ENCODE results near the gene FBN1. TPM values are rescaled to one million over a fixed set of nuclear protein-coding genes. Genes with fewer than 3 reads are reported as not detected.

FBN1 gene
- total and polyA plus RNA-seq, 2 experiments from 2014 or later, result 1.9 to 3.8 TPM

DNA sequence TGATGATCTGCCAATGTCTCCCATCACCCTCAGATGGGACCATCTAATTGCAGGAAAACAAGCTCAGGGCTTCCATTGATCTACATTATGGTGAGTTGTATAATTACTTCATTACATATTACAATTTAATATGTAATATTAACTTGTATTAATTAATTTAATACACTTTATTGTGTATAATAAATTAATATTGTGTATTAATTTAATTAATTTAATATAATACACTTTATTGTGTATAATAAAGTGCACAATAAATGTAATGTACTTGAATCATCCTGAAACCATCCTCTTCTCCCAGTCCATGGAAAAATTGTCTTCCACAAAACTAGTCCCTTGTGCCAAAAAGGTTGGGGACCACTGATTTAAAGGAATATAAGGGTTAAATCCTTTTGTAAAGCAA, 123.4 kb downstream of the FBN1 start:
- H3K4me1 Mint-ChIP-seq, result peaks cover 5% of the 10 kb centered on the region; the same call in 1 of the 3 replicates
- Histone ChIP-seq H3K4me2 (no peak overlapping the region), H2AFZ (no peak overlapping the region), H4K20me1 (replicated peaks; ENCODE audit: insufficient read depth) (no peaks in the 10 kb centered on the region), H3K4me1 (ENCODE audit: insufficient read depth) (no peaks in the 10 kb centered on the region), H3K27ac (ENCODE audit: low read depth) (no peak overlapping the region), H3K79me2 (replicated peaks; ENCODE audit: insufficient read depth) (no peaks in the 10 kb centered on the region), H3K4me3 (no peak overlapping the region), H3K9me2 (ENCODE audit: insufficient read depth) (no peaks in the 10 kb centered on the region; the same call in 1 of the 2 replicates), H3F3A (replicated peaks; ENCODE audit: low read depth) (no peaks in the 10 kb centered on the region), H3K36me3 (ENCODE audit: insufficient read depth) (no peaks in the 10 kb centered on the region), H3K27me3 (ENCODE audit: insufficient read depth) (no peaks in the 10 kb centered on the region)
- no peak overlapping the region for H3K4me3 Mint-ChIP-seq
- TF ChIP-seq, protein P1, sequence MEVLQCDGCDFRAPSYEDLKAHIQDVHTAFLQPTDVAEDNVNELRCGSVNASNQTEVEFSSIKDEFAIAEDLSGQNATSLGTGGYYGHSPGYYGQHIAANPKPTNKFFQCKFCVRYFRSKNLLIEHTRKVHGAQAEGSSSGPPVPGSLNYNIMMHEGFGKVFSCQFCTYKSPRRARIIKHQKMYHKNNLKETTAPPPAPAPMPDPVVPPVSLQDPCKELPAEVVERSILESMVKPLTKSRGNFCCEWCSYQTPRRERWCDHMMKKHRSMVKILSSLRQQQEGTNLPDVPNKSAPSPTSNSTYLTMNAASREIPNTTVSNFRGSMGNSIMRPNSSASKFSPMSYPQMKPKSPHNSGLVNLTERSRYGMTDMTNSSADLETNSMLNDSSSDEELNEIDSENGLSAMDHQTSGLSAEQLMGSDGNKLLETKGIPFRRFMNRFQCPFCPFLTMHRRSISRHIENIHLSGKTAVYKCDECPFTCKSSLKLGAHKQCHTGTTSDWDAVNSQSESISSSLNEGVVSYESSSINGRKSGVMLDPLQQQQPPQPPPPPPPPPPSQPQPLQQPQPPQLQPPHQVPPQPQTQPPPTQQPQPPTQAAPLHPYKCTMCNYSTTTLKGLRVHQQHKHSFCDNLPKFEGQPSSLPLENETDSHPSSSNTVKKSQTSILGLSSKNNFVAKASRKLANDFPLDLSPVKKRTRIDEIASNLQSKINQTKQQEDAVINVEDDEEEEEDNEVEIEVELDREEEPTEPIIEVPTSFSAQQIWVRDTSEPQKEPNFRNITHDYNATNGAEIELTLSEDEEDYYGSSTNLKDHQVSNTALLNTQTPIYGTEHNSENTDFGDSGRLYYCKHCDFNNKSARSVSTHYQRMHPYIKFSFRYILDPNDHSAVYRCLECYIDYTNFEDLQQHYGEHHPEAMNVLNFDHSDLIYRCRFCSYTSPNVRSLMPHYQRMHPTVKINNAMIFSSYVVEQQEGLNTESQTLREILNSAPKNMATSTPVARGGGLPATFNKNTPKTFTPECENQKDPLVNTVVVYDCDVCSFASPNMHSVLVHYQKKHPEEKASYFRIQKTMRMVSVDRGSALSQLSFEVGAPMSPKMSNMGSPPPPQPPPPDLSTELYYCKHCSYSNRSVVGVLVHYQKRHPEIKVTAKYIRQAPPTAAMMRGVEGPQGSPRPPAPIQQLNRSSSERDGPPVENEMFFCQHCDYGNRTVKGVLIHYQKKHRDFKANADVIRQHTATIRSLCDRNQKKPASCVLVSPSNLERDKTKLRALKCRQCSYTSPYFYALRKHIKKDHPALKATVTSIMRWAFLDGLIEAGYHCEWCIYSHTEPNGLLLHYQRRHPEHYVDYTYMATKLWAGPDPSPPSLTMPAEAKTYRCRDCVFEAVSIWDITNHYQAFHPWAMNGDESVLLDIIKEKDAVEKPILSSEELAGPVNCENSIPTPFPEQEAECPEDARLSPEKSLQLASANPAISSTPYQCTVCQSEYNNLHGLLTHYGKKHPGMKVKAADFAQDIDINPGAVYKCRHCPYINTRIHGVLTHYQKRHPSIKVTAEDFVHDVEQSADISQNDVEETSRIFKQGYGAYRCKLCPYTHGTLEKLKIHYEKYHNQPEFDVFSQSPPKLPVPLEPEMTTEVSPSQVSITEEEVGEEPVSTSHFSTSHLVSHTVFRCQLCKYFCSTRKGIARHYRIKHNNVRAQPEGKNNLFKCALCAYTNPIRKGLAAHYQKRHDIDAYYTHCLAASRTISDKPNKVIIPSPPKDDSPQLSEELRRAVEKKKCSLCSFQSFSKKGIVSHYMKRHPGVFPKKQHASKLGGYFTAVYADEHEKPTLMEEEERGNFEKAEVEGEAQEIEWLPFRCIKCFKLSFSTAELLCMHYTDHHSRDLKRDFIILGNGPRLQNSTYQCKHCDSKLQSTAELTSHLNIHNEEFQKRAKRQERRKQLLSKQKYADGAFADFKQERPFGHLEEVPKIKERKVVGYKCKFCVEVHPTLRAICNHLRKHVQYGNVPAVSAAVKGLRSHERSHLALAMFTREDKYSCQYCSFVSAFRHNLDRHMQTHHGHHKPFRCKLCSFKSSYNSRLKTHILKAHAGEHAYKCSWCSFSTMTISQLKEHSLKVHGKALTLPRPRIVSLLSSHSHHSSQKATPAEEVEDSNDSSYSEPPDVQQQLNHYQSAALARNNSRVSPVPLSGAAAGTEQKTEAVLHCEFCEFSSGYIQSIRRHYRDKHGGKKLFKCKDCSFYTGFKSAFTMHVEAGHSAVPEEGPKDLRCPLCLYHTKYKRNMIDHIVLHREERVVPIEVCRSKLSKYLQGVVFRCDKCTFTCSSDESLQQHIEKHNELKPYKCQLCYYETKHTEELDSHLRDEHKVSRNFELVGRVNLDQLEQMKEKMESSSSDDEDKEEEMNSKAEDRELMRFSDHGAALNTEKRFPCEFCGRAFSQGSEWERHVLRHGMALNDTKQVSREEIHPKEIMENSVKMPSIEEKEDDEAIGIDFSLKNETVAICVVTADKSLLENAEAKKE (CRISPR knock-in tag; IDR thresholded peaks at IDR 0.05), result no peak
- TF ChIP-seq EZH2phosphoT487 (IDR thresholded peaks at IDR 0.05; ENCODE audit: unreplicated experiment) (no peak), ZNF331 (CRISPR knock-in tag; IDR thresholded peaks at IDR 0.05; ENCODE audit: low read depth) (no peak), ZNF114 (CRISPR knock-in tag; IDR thresholded peaks at IDR 0.05) (no peak), POLR2AphosphoS5 (IDR thresholded peaks at IDR 0.05; ENCODE audit: low read depth) (no peak), NANOG (IDR thresholded peaks at IDR 0.05; ENCODE audit: borderline replicate concordance) (no peak), STAT1 (IDR thresholded peaks at IDR 0.05; ENCODE audit: unreplicated experiment) (no peak), CREB1 (CRISPR knock-in tag; IDR thresholded peaks at IDR 0.05; ENCODE audit: low read depth) (no peak), EZH2 (IDR thresholded peaks at IDR 0.05; ENCODE audit: low read depth, unreplicated experiment) (no peak), JUNB (IDR thresholded peaks at IDR 0.05; ENCODE audit: unreplicated experiment) (no peak)
- TF ChIP-seq, protein P2, sequence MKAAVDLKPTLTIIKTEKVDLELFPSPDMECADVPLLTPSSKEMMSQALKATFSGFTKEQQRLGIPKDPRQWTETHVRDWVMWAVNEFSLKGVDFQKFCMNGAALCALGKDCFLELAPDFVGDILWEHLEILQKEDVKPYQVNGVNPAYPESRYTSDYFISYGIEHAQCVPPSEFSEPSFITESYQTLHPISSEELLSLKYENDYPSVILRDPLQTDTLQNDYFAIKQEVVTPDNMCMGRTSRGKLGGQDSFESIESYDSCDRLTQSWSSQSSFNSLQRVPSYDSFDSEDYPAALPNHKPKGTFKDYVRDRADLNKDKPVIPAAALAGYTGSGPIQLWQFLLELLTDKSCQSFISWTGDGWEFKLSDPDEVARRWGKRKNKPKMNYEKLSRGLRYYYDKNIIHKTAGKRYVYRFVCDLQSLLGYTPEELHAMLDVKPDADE (IDR thresholded peaks at IDR 0.05), result no peak
- TF ChIP-seq, protein P3, sequence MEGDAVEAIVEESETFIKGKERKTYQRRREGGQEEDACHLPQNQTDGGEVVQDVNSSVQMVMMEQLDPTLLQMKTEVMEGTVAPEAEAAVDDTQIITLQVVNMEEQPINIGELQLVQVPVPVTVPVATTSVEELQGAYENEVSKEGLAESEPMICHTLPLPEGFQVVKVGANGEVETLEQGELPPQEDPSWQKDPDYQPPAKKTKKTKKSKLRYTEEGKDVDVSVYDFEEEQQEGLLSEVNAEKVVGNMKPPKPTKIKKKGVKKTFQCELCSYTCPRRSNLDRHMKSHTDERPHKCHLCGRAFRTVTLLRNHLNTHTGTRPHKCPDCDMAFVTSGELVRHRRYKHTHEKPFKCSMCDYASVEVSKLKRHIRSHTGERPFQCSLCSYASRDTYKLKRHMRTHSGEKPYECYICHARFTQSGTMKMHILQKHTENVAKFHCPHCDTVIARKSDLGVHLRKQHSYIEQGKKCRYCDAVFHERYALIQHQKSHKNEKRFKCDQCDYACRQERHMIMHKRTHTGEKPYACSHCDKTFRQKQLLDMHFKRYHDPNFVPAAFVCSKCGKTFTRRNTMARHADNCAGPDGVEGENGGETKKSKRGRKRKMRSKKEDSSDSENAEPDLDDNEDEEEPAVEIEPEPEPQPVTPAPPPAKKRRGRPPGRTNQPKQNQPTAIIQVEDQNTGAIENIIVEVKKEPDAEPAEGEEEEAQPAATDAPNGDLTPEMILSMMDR (conservative IDR thresholded peaks at IDR 0.05; ENCODE audit: low read depth in 2 of 2), result no peak
- TF ChIP-seq, protein P4, sequence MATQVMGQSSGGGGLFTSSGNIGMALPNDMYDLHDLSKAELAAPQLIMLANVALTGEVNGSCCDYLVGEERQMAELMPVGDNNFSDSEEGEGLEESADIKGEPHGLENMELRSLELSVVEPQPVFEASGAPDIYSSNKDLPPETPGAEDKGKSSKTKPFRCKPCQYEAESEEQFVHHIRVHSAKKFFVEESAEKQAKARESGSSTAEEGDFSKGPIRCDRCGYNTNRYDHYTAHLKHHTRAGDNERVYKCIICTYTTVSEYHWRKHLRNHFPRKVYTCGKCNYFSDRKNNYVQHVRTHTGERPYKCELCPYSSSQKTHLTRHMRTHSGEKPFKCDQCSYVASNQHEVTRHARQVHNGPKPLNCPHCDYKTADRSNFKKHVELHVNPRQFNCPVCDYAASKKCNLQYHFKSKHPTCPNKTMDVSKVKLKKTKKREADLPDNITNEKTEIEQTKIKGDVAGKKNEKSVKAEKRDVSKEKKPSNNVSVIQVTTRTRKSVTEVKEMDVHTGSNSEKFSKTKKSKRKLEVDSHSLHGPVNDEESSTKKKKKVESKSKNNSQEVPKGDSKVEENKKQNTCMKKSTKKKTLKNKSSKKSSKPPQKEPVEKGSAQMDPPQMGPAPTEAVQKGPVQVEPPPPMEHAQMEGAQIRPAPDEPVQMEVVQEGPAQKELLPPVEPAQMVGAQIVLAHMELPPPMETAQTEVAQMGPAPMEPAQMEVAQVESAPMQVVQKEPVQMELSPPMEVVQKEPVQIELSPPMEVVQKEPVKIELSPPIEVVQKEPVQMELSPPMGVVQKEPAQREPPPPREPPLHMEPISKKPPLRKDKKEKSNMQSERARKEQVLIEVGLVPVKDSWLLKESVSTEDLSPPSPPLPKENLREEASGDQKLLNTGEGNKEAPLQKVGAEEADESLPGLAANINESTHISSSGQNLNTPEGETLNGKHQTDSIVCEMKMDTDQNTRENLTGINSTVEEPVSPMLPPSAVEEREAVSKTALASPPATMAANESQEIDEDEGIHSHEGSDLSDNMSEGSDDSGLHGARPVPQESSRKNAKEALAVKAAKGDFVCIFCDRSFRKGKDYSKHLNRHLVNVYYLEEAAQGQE (IDR thresholded peaks at IDR 0.05; ENCODE audit: unreplicated experiment), result no peak
- DNase-seq (ENCODE audit: low spot score), result no peak
- H3K27me3 Mint-ChIP-seq (ENCODE audit: insufficient read depth, low read depth, poor library complexity), result no peaks in the 10 kb centered on the region
- no peak overlapping the region for H3K27ac Mint-ChIP-seq
- no peak for ATAC-seq
- H3K9me3 Mint-ChIP-seq, result peaks cover 6% of the 10 kb centered on the region; the same call in 2 of the 3 replicates
- no peaks in the 10 kb centered on the region; the same call in 2 of the 3 replicates for H3K36me3 Mint-ChIP-seq (ENCODE audit: low read depth)
